ENCODE measurements around the gene ARPC4. TPM values are rescaled to one million over a fixed set of nuclear protein-coding genes. Genes with fewer than 3 reads are reported as not detected.
"Not testable (repeated sequence)": the region's sequence is repeated elsewhere in the genome, so short reads cannot be mapped to it uniquely, and the experiment has no call there.

ARPC4 gene
- total and polyA plus RNA-seq, 2 donors from 2014 or later = 138 to 164 TPM

- H3K4me3 ChIP-seq (ENCODE audit: low read length in 3 of 3); DNase-seq; FAIRE-seq; H3K27me3 ChIP-seq (ENCODE audit: control insufficient read depth, insufficient read depth, low read length); H3K27ac ChIP-seq (ENCODE audit: low read depth in 2 of 2, low read length in 2 of 2); intact Hi-C loops (cut with DNase I); H3K9me3 ChIP-seq (ENCODE audit: control insufficient read depth in 2 of 3, insufficient read depth in 1 of 3, low read length in 3 of 3); H3K9ac ChIP-seq (ENCODE audit: low read length in 3 of 3); H3K4me1 ChIP-seq (ENCODE audit: control insufficient read depth in 2 of 3, insufficient read depth in 2 of 3, low read depth in 1 of 3, low read length in 3 of 3); H3K36me3 ChIP-seq (ENCODE audit: control insufficient read depth in 2 of 3, insufficient read depth in 3 of 3, low read length in 3 of 3): not testable (repeated sequence)
Measured at GRCh38 chr3:9851926-9852325, 59.0 kb downstream of the ARPC4 start.

DNA sequence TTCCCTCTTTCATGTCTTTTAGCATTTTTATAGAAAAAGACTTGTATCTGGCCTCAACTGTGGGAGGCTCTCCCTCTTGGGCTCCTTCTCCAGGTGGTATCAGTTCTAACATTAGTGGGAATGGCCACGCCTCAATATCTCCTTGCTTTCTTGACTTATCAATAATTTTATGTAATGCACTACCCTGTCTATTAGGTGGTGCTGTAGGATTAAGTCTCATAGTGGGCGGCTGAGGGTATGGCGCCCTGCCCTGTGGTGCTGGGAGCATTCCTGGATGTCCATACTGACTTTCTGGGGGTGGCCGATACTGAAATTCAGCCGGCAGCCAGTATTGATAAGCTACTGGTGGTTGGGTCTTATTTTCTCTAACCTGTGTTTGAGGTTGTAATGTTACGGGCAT lies 59.6 kb downstream of the ARPC4 start:
- no peaks in the 10 kb centered on the region for H3K36me3 ChIP-seq (ENCODE audit: control insufficient read depth in 2 of 3, insufficient read depth in 3 of 3, low read length in 3 of 3)
- no peak overlapping the region for H3K4me3 ChIP-seq (ENCODE audit: low read length in 3 of 3)
- TF ChIP-seq CTCF (IDR thresholded peaks at IDR 0.05; ENCODE audit: borderline replicate concordance, extremely low read depth, insufficient read depth) = no peak
- H3K27ac ChIP-seq (ENCODE audit: low read depth in 2 of 2, low read length in 2 of 2) = no peak overlapping the region
- DNase-seq (no peak), FAIRE-seq (no peak)
- H3K9ac ChIP-seq (ENCODE audit: low read length in 3 of 3) = no peak overlapping the region
- no peaks in the 10 kb centered on the region for H3K4me1 ChIP-seq (ENCODE audit: control insufficient read depth in 2 of 3, insufficient read depth in 2 of 3, low read depth in 1 of 3, low read length in 3 of 3)
- H3K27me3 ChIP-seq (ENCODE audit: control insufficient read depth, insufficient read depth, low read length) = no peaks in the 10 kb centered on the region
- H3K9me3 ChIP-seq (ENCODE audit: control insufficient read depth in 2 of 3, insufficient read depth in 1 of 3, low read length in 3 of 3) = no peaks in the 10 kb centered on the region
- intact Hi-C loops (cut with DNase I) = no loop called here

GRCh38 chr3:9854291-9854940 lies 61.5 kb downstream of the ARPC4 start:
- H3K9ac ChIP-seq (ENCODE audit: low read length in 3 of 3); H3K4me3 ChIP-seq (ENCODE audit: low read length in 3 of 3); H3K9me3 ChIP-seq (ENCODE audit: control insufficient read depth in 2 of 3, insufficient read depth in 1 of 3, low read length in 3 of 3); H3K4me1 ChIP-seq (ENCODE audit: control insufficient read depth in 2 of 3, insufficient read depth in 2 of 3, low read depth in 1 of 3, low read length in 3 of 3); intact Hi-C loops (cut with DNase I); DNase-seq; FAIRE-seq; H3K27me3 ChIP-seq (ENCODE audit: control insufficient read depth, insufficient read depth, low read length); H3K27ac ChIP-seq (ENCODE audit: low read depth in 2 of 2, low read length in 2 of 2); H3K36me3 ChIP-seq (ENCODE audit: control insufficient read depth in 2 of 3, insufficient read depth in 3 of 3, low read length in 3 of 3): not testable (repeated sequence)

- Histone ChIP-seq H3K4me1 (ENCODE audit: control insufficient read depth in 2 of 3, insufficient read depth in 2 of 3, low read depth in 1 of 3, low read length in 3 of 3) (no peaks in the 10 kb centered on the region), H3K4me3 (ENCODE audit: low read length in 3 of 3) (no peak overlapping the region), H3K9me3 (ENCODE audit: control insufficient read depth in 2 of 3, insufficient read depth in 1 of 3, low read length in 3 of 3) (no peaks in the 10 kb centered on the region), H3K36me3 (ENCODE audit: control insufficient read depth in 2 of 3, insufficient read depth in 3 of 3, low read length in 3 of 3) (no peaks in the 10 kb centered on the region), H3K27me3 (ENCODE audit: control insufficient read depth, insufficient read depth, low read length) (no peaks in the 10 kb centered on the region), H3K9ac (ENCODE audit: low read length in 3 of 3) (no peak overlapping the region), H3K27ac (ENCODE audit: low read depth in 2 of 2, low read length in 2 of 2) (no peak overlapping the region)
- DNase-seq (no peak), FAIRE-seq (no peak)
- intact Hi-C loops (cut with DNase I) = no loop called here
- TF ChIP-seq CTCF (IDR thresholded peaks at IDR 0.05; ENCODE audit: borderline replicate concordance, extremely low read depth, insufficient read depth) = no peak
Measured at GRCh38 chr3:9855594-9855993, 62.7 kb downstream of the ARPC4 start.

Other genes starting within 250 kb of the ARPC4 start
- 0.25 TPM for gene LHFPL4, start 239.3 kb upstream of the ARPC4 start, total RNA-seq
- not detected for gene LHFPL4, start 239.3 kb upstream of the ARPC4 start, polyA plus RNA-seq (ENCODE audit: insufficient read depth, low read depth, low replicate concordance)
- 44.5 TPM for gene MTMR14, start 143.6 kb upstream of the ARPC4 start, total RNA-seq
- 28.0 TPM for gene MTMR14, start 143.6 kb upstream of the ARPC4 start, polyA plus RNA-seq (ENCODE audit: insufficient read depth, low read depth, low replicate concordance)
- gene CPNE9, start 89.2 kb upstream of the ARPC4 start, total RNA-seq = 0.16 TPM
- 0.19 TPM for gene CPNE9, start 89.2 kb upstream of the ARPC4 start, polyA plus RNA-seq (ENCODE audit: insufficient read depth, low read depth, low replicate concordance)
- 22.4 TPM for gene BRPF1, start 61.3 kb upstream of the ARPC4 start, total RNA-seq
- 6.2 TPM for gene BRPF1, start 61.3 kb upstream of the ARPC4 start, polyA plus RNA-seq (ENCODE audit: insufficient read depth, low read depth, low replicate concordance)
- gene OGG1, start 43.1 kb upstream of the ARPC4 start, total RNA-seq = 31.1 TPM
- 51.6 TPM for gene OGG1, start 43.1 kb upstream of the ARPC4 start, polyA plus RNA-seq (ENCODE audit: insufficient read depth, low read depth, low replicate concordance)
- 31.2 TPM for gene CAMK1, start 23.1 kb upstream of the ARPC4 start, total RNA-seq
- 52.7 TPM for gene CAMK1, start 23.1 kb upstream of the ARPC4 start, polyA plus RNA-seq (ENCODE audit: insufficient read depth, low read depth, low replicate concordance)
- gene TADA3, start 609 bp upstream of the ARPC4 start, total RNA-seq = 65.1 TPM
- 58.4 TPM for gene TADA3, start 609 bp upstream of the ARPC4 start, polyA plus RNA-seq (ENCODE audit: insufficient read depth, low read depth, low replicate concordance)
- gene TTLL3, start 17.2 kb downstream of the ARPC4 start, total RNA-seq = 61.0 TPM
- gene TTLL3, start 17.2 kb downstream of the ARPC4 start, polyA plus RNA-seq (ENCODE audit: insufficient read depth, low read depth, low replicate concordance) = 27.5 TPM
- 29.1 TPM for gene RPUSD3, start 50.9 kb downstream of the ARPC4 start, total RNA-seq
- 53.2 TPM for gene RPUSD3, start 50.9 kb downstream of the ARPC4 start, polyA plus RNA-seq (ENCODE audit: insufficient read depth, low read depth, low replicate concordance)
- not detected for gene CIDEC, start 87.2 kb downstream of the ARPC4 start, total RNA-seq
- gene CIDEC, start 87.2 kb downstream of the ARPC4 start, polyA plus RNA-seq (ENCODE audit: insufficient read depth, low read depth, low replicate concordance) = not detected
- 30.3 TPM for gene JAGN1, start 97.5 kb downstream of the ARPC4 start, total RNA-seq
- 55.3 TPM for gene JAGN1, start 97.5 kb downstream of the ARPC4 start, polyA plus RNA-seq (ENCODE audit: insufficient read depth, low read depth, low replicate concordance)
- gene IL17RE, start 109.8 kb downstream of the ARPC4 start, total RNA-seq = 8.5 TPM
- 7.5 TPM for gene IL17RE, start 109.8 kb downstream of the ARPC4 start, polyA plus RNA-seq (ENCODE audit: insufficient read depth, low read depth, low replicate concordance)
- 27.5 TPM for gene IL17RC, start 124.0 kb downstream of the ARPC4 start, total RNA-seq
- 31.5 TPM for gene IL17RC, start 124.0 kb downstream of the ARPC4 start, polyA plus RNA-seq (ENCODE audit: insufficient read depth, low read depth, low replicate concordance)
- 43.2 TPM for gene CRELD1, start 140.8 kb downstream of the ARPC4 start, total RNA-seq
- gene CRELD1, start 140.8 kb downstream of the ARPC4 start, polyA plus RNA-seq (ENCODE audit: insufficient read depth, low read depth, low replicate concordance) = 56.7 TPM
- gene PRRT3, start 159.3 kb downstream of the ARPC4 start, total RNA-seq = 3.9 TPM
- 3.6 TPM for gene PRRT3, start 159.3 kb downstream of the ARPC4 start, polyA plus RNA-seq (ENCODE audit: insufficient read depth, low read depth, low replicate concordance)
- 63.5 TPM for gene EMC3, start 193.8 kb downstream of the ARPC4 start, total RNA-seq
- gene EMC3, start 193.8 kb downstream of the ARPC4 start, polyA plus RNA-seq (ENCODE audit: insufficient read depth, low read depth, low replicate concordance) = 107 TPM
- gene FANCD2, start 233.4 kb downstream of the ARPC4 start, total RNA-seq = 4.8 TPM
- gene FANCD2, start 233.4 kb downstream of the ARPC4 start, polyA plus RNA-seq (ENCODE audit: insufficient read depth, low read depth, low replicate concordance) = 0.86 TPM

All from kidney (tissue), 14 donors.